HEK293T (cell line): Measurements from ENCODE around the gene CENPV.

ENCODE experiments used
- BHLHE40 ChIP-seq: fragments of 450-650 bp; IDR thresholded peaks from 2 replicates; pipeline ENCODE4 v1.6.1; 2016; ENCODE audit warnings: mild to moderate bottlenecking, moderate library complexity, borderline replicate concordance
- CTBP1 ChIP-seq: fragments of 450-650 bp; IDR thresholded peaks from 2 replicates; pipeline ENCODE4 v1.6.1; 2016; ENCODE audit warnings: borderline replicate concordance
- FOXA1 ChIP-seq: fragments of 450-650 bp; IDR thresholded peaks from 2 replicates; pipeline ENCODE4 v1.6.1; 2016; ENCODE audit warnings: mild to moderate bottlenecking
- FOXK2 ChIP-seq: fragments of 450-650 bp; IDR thresholded peaks from 2 replicates; pipeline ENCODE4 v1.6.1; 2016; ENCODE audit warnings: mild to moderate bottlenecking
- FOXM1 ChIP-seq: fragments of 450-650 bp; IDR thresholded peaks from 2 replicates; pipeline ENCODE4 v1.6.1; 2017; ENCODE audit warnings: mild to moderate bottlenecking, borderline replicate concordance
- NFRKB ChIP-seq: fragments of 450-650 bp; IDR thresholded peaks from 2 replicates; pipeline ENCODE4 v1.6.1; 2016; ENCODE audit warnings: mild to moderate bottlenecking, moderate library complexity
- SP1 ChIP-seq: fragments of 450-650 bp; IDR thresholded peaks from 2 replicates; pipeline ENCODE4 v1.6.1; 2017
- SUZ12 ChIP-seq: fragments of 450-650 bp; IDR thresholded peaks from 2 replicates; pipeline ENCODE4 v1.6.1; 2016; ENCODE audit warnings: mild to moderate bottlenecking
- ZNF384 ChIP-seq: fragments of 450-650 bp; IDR thresholded peaks from 2 replicates; pipeline ENCODE4 v1.6.1; 2016
- TF ChIP-seq, protein P1 (sequence below): fragments of 450-650 bp; IDR thresholded peaks from 2 replicates; pipeline ENCODE4 v1.6.1; 2016

DNA sequence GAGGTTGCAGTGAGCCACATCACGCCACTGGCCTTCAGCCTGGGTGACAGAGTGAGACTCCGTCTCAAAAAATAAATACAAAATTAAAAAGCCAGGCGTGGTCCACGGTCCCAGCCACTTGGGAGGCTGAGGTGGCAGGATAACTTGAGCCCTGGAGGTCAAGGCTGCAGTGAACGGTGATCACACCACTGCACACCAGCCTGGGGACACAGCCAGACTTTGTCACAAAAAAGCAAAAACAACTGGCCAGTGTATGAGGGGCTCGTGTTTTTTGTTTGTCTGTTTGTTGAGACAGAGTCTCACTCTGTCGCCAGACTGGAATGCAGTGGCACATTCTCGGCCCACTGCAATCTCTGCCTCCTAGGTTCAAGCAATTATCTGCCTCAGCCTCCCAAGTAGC, 26.4 kb upstream of the CENPV start:
- TF ChIP-seq BHLHE40 (no peak), SUZ12 (no peak), FOXM1 (no peak), ZNF384 (no peak), NFRKB (no peak), CTBP1 (no peak), FOXK2 (no peak), SP1 (no peak), FOXA1 (no peak)
- TF ChIP-seq, protein P1, sequence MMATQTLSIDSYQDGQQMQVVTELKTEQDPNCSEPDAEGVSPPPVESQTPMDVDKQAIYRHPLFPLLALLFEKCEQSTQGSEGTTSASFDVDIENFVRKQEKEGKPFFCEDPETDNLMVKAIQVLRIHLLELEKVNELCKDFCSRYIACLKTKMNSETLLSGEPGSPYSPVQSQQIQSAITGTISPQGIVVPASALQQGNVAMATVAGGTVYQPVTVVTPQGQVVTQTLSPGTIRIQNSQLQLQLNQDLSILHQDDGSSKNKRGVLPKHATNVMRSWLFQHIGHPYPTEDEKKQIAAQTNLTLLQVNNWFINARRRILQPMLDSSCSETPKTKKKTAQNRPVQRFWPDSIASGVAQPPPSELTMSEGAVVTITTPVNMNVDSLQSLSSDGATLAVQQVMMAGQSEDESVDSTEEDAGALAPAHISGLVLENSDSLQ: no peak
